Right lung (tissue), 5 donors: ENCODE results near the gene CASZ1. TPM values are rescaled to one million over a fixed set of nuclear protein-coding genes. Genes with fewer than 3 reads are reported as not detected.

Experiments
- DNase-seq, 2 donors: peaks; one replicate each; pipeline ENCODE4 v3.0.0-alpha.2; 2013
- polyA plus RNA-seq, 5 donors: library from polyadenylated mRNA; unstranded; fragments of 120-200 nt; gene quantifications; one replicate each; pipeline versions ENCODE4 v1.2.1 to v1.2.3, GENCODE V29; 2013; ENCODE audit warnings: inconsistent platforms in 1 of 5, low replicate concordance in 1 of 5; ENCODE audit not compliant: insufficient read length in 5 of 5, insufficient read depth in 1 of 5

The CASZ1 gene
- polyA plus RNA-seq, 5 donors: 14.9 to 21.4 (median 16.9) TPM

DNA sequence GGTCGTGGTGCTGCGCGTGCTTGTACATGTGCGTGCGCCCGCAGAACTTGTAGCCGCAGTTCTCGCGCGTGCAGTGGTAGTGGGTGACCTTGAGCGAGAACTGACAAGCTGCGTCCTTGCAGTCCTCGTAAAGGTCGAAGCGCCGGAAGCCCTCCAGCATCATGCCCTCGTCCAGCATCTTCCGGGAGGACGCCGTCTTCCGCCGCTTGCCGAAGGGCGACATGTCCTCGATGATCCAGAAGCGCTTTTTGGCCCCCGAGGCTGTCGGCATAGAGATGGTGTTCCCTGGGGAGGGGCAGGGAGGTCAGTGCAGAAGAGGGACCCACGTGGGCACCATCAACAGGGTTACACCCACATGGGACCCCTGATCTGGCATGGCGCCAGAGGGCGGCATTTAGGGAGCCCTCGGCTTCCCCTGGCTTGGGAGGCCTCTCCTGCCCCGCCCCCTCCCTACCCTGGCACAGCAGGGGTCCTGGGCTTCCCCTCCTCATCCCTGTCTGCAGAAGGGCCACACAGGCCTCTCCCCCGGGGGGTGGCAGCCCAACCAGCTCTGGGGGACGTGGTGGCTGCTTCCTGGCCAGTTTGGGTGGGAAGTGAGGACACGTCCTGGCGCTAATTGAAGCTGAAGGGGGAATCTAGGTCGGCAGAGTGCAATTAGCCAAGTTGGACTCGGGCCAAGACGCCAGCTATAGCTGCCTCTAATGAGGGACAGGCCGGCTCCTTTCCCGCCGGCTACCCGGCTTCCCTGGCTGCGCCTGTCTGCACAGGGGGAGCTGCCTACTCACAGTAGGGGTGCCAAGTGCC is 156.5 kb downstream of the CASZ1 start:
- DNase-seq: no peak

GRCh38 chr1:10639011-10639774 is 157.3 kb downstream of the CASZ1 start:
- no peak for DNase-seq

DNA sequence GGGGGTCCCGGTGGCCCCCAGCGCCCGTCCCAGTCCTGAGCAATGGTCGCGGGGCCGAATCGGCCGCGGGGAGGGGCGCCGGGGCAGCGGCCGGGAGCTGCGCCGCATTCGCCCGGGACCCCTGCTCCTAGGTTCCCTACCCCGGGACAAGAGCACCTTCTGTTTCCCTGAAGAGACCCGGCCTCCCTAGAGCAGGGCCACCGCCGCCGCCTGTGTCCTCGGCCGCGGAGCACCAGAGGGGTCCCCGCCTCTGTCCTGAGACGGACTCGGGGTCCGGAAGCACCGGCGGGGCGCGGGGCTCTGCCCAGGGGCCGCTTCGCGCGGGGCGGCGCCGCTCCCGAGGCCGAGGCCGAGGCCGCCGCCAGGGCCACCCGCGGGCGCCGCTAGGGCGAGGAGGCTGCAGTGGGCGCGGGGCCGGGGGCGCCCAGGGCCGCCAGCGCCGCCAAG is 157.9 kb downstream of the CASZ1 start:
- no peak for DNase-seq

DNA sequence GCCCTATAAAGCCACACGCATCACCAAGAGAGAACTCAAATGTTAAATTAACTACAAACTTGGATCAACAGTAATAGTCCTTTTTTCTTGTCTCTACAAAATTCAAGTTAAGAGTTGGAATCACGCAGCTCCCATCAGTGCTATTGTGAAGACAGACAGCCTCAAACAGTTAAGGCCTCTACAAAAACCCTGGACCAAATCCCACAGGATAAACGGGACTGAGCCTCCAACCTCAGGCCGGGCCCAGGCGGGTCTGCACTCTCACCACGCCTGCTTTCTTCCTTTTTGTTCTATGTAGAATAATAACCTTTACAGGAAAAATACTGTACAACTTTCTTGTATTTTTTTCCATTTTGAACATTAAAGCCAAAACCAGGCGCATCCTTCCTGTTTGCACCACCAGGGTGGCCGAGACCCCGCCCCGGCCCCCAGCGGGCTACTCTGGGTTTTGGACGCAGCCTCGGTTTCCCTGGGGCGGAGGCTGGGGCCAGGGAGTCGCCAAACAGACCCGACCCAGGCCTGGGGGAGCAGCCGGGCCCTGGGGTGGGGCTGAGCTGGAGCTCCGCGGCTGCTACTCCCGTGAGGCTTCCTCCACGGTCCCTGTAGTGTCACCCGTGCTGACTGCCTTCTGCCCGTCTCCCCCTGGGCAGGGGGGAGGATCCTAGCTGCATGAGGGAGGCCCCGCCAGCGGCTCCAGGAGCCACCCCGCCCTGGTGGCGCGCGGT is 158.4 kb downstream of the CASZ1 start:
- no peak for DNase-seq

DNA sequence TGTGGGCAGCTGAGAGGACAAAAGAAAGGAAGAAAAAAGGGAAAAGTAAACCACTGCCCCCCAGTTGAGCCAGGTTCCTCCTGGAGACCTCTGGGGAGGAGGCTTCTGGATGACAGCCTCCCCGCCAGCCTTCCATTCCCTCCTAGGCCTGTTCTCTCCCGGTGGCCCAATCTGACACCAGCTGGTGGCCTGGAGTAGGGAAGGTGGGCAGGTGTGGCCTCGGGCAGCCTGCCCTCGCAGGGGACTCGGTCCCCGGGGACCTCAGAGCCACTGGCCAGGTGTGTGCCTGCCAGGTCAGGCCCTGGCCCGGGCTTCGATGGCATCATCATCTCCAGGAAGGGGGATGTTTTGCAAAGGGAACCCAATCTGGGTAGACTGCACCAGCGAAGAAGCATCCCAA is 159.0 kb downstream of the CASZ1 start:
- no peak for DNase-seq

- no peak for DNase-seq
Measured at GRCh38 chr1:10635992-10636391, 160.5 kb downstream of the CASZ1 start.

DNA sequence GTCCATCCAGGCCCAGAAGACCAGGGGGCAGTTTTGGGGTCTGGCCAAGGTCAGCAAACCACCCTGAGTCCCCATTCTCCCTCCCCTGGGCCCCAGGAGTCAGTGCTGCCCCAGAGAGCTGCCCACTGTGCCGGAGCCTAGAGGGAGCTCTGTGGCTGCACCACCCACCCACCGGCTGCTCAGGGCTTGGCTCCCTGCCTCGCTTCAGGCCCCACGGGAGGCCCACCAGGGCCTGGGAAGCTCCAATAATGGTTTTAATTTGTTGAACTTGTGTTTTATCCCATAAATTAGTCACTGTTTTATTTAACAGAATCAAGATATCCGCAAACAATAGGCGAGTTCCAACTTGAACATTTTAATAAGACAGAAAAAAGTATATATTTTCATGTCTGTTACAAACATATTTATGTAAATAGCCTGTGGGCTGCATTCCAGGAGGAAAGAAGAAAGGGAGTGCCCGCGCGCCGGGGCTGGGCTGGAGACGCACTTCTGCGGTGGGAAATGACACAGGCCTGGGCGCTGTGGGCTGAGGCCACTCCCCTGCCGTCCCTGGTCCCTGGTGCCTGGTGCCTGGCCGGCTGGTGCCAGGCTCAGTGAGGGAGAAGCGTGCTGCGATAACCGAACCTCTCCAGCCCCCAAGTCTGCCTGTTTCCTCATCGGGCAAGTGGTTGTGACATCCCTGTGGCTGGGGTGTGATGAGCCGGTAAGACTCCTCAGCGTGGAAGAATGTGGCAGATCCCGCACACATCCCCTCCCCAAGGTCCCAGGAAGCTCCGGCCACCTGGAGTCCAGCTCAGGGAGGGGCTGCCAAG is 161.2 kb downstream of the CASZ1 start:
- DNase-seq: no peak

- no peak for DNase-seq
Measured at GRCh38 chr1:10634428-10635084, 161.9 kb downstream of the CASZ1 start.

DNA sequence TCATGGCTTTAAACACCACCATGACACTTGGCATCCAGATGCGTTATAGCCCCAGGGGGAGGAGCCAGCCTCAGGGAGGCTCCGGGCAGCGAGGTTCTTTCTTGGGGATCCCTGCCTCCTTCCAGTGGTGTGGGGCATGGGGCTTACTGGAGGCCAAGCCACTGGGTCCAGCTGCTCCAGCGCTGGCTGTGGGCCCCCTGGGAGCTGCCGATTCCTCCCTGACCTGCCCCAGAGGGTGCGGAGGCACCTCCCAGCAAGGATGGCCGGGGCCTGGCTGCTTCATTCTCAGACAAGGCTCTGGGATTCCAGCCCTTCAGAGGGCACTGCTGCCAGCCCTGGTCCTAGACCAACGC is 162.4 kb downstream of the CASZ1 start:
- DNase-seq: no peak

DNA sequence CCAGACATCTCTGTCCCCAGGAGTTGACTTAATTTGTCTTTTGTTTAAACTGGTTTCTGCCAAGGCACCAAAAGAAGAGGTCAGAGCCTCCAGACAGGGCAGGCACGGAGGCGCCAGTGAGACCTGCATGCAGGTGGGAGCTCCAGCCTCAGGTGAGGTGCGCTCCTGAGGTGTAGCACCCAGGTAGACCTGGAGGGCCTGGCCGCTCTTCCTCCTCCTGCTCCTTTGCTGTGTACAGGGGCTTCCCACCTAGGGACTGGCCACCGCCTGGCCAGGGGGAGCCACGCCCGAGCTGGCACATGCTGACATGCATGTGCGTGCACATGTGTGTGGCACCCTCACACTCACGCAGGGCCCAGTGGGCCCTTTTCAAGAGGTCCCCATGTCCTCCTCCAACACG is 163.0 kb downstream of the CASZ1 start:
- DNase-seq: no peak

DNA sequence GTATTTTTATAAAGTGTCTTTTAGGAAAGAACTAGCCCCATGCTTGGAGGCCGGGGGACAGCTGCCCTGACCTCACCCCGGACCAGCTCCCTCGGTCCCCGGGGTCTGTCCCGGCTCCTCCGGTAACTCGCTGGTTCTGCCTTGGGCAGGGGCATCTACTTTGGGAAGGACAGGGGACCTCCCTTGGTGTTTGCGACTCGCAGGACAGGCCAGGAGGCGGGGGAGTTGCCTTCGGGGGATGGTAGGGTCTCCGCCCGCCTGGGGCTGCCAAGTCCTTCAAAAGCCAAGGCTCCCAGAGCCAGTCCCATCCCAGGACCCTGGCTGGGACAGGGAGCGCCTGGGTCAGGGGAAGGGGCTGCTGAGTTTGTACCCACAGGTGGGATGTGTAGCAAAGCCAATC is 163.8 kb downstream of the CASZ1 start:
- DNase-seq: no peak

DNA sequence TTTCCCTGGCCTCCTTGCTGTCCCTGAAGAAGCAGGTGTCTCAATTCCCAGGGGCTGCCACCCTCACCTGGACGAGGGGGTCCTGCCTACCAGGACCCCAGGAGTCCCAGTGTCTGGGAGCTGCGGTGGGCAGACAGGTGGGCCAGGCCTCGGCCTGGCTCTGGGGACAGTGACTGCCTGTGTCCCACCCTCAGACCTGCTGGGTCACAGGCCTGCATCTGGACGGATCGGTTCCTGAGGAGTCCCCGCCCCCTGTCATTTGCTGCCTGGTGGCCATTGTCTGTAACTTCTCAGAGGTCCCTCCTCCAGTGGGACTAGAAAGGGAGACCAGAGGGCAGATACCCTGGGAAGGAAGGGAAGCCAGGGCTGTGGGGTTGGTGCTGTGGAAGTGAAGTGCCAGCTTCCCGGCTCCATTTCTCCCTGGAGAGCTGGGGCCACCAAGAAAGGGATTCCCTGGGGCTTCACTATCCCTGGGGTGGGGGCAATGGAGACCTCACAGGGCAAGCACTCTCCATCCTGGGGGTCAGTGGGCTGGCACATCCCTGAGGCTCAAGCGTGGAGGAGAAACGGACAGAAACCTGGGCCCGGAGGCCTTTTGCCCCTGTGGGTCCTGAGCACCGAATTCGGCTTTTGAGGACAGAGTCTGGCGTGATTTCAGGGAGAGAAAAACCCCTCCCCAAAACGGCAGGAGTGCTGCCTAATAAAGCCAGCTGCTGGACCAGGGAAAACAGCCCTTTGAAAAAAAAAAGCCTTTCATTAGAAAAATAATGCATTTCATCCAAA is 164.4 kb downstream of the CASZ1 start:
- DNase-seq: no peak

GRCh38 chr1:10631121-10631810 is 165.2 kb downstream of the CASZ1 start:
- no peak for DNase-seq

DNA sequence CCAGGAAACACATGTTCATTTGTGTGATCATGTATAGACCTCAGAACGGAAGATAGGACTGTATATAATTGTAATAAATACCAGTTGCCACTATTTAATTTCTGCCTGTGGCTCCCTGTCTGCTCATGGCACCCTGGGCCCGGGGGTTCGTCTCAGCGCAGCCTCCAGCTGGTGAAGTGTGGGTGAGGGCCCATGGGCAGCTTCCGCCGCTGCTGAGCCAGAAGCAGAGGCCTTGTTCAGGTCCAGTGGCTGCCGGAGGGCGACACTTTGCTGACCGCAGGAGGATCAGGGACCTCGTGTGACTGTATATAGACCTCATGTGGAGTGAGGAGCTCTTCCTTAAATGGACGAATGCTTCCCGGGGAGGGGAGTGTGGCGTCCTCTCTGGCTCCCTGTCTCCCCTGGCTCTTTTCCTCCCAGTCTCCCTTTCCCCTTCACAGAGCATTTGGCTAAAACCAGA is 165.8 kb downstream of the CASZ1 start:
- DNase-seq: no peak

DNA sequence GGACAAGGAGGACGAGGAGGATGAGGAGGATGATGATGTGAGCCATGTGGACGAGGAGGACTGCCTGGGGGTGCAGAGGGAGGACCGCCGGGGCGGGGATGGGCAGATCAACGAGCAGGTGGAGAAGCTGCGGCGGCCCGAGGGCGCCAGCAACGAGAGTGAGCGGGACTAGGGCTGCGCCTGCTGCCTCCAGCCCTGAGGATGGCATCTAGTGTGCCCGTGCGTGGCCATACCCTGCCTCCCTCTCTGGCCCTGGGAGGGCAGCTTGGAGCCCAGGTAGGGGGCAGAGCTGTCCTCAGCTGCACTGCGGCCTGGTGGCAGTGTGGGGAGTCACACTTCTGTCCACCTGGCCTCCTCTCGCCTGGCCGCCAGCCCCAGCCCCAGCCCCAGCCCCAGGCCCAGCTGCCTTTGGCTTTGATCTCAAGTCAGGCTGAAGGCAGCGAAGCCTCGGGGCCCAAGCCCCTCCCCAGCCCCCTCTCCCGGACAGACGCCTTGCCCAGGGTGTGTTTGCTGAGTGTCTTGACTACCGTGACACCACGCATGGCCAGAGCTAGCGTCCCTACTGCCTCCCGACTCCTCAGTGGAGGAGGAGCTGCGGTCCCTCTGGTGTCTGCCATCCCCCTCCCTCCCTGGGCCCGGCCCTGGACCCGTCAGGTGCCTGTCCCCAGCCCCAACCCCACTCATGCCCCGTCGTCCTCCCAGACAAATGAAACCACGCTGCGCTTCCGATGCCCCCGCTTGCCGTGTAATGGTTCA is 166.5 kb downstream of the CASZ1 start:
- DNase-seq: no peak

DNA sequence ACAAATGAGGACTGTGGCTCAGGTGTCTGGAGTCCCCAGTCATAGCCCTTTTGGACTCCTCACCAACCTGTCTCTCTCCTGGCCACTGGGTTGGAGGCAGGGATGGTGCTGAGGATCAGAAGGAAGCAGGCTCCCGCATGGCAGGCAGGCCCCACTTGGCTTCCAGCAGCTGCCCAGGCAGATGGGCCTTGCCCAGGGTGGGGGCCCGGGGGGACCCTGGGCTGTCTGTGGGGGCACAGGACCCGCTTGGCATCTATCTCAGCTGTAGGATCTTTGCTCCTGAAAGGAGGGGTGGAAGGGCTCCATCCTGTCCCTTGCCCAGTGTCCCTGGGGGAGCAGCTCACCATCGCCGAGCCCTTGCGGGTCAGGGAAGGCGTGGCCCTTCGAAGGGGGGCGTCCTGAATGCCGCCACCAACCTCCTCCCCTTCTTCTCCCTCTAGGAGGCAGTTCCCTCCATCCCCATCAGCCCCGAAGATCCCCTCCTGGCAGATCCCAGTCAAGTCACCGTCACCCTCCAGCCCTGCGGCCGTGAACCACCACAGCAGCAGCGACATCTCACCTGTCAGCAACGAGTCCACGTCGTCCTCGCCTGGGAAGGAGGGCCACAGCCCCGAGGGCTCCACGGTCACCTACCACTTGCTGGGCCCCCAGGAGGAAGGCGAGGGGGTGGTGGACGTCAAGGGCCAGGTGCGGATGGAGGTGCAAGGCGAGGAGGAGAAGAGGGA is 167.2 kb downstream of the CASZ1 start:
- no peak for DNase-seq

GRCh38 chr1:10628685-10629084 is 167.8 kb downstream of the CASZ1 start:
- DNase-seq: no peak

GRCh38 chr1:10626791-10627410 is 169.5 kb downstream of the CASZ1 start:
- DNase-seq: no peak
